K562 (cell line): ENCODE results near the gene TRIM45. TPM values are rescaled to one million over a fixed set of nuclear protein-coding genes. Genes with fewer than 3 reads are reported as not detected.

ENCODE experiments used
- ATAC-seq: fragments of 200-7000 bp; cut with Tn5 transposase; 3 replicates; pipeline ENCODE4 v1.9.1; 2020; ENCODE audit warnings: moderate library complexity
- BruUV-seq: library from RNA; stranded (reverse); fragments of 400-500 nt; replicated peaks from 2 replicates; lab custom pipeline; 2021; lab: Mats Ljungman, UMichigan
- CTCF ChIA-PET: fragments of 300-600 bp; formaldehyde crosslinking; extraction: SDS; loops from one replicate; lab custom pipeline; 2021; ENCODE audit warnings: low intra/inter-chr PET ratio; lab: Yijun Ruan, JAX
- POLR2A ChIA-PET: fragments of 300-600, 350-650 bp; sonication (Branson Sonifier 250); formaldehyde crosslinking; extraction: SDS; loops from one replicate; lab custom pipeline; 2021; ENCODE audit warnings: antibody characterized with exemption, inconsistent platforms; lab: Yijun Ruan, JAX
- DNase-seq, 4 experiments: peaks; one replicate each; pipeline versions ENCODE4 v3.0.0 to v3.0.0-alpha.2; 2011 to 2018; ENCODE audit warnings: low spot score in 3 of 4, mixed read lengths in 3 of 4; ENCODE audit errors: extremely low read depth in 1 of 4
- FAIRE-seq: peaks from 2 replicates; lab custom pipeline; 2011; peaks lifted over from hg19 to GRCh38; lab: Jason Lieb, UNC
- H2AFZ ChIP-seq: 2 replicates; pipeline ENCODE4 v1.6.0; 2011; ENCODE audit warnings: low read depth, low read length, control low read depth, inconsistent platforms
- H3K27ac ChIP-seq: fragments of 200-600 bp; 3 replicates; pipeline ENCODE4 v1.8.0; 2011; ENCODE audit warnings: low read depth, mild to moderate bottlenecking, control low read depth, inconsistent platforms, low read length, moderate library complexity, mixed read lengths; ENCODE audit errors: extremely low read depth
- H3K27me3 ChIP-seq, 2 experiments: fragments of 300-600 bp in 1 of 2; 2 replicates in 1 of 2; 3 replicates in 1 of 2; pipeline versions ENCODE4 v1.6.0 to v1.8.0; 2011; ENCODE audit warnings: inconsistent platforms in 2 of 2, low read length in 2 of 2, mild to moderate bottlenecking in 1 of 2, mixed read lengths in 1 of 2, moderate library complexity in 1 of 2; ENCODE audit not compliant: control insufficient read depth in 2 of 2, insufficient read depth in 2 of 2
- H3K36me3 ChIP-seq: fragments of 300-600 bp; 3 replicates; pipeline ENCODE4 v1.8.0; 2011; ENCODE audit warnings: mild to moderate bottlenecking, low read length, inconsistent platforms; ENCODE audit not compliant: control insufficient read depth, insufficient read depth
- H3K4me1 ChIP-seq, 2 experiments: fragments of 200-600 bp in 1 of 2; replicated peaks in 1 of 2; 2 replicates in 1 of 2; 3 replicates in 1 of 2; pipeline versions ENCODE4 v1.5.1 to v1.8.0; 2011; ENCODE audit warnings: inconsistent platforms in 2 of 2, low read length in 2 of 2, mild to moderate bottlenecking in 1 of 2, mixed read lengths in 1 of 2, moderate library complexity in 1 of 2; ENCODE audit not compliant: control insufficient read depth in 2 of 2, insufficient read depth in 2 of 2
- H3K4me2 ChIP-seq: 2 replicates; pipeline ENCODE4 v1.6.1; 2011; ENCODE audit warnings: low read length, control low read depth, inconsistent platforms, mixed read lengths; ENCODE audit not compliant: insufficient read depth
- H3K4me3 ChIP-seq: fragments of 200-600 bp; sonication (generic), shearing (Covaris generic); 2 replicates; pipeline ENCODE4 v1.5.1; 2016; ENCODE audit warnings: control low read depth, inconsistent platforms
- H3K79me2 ChIP-seq: fragments of 200-600 bp; 3 replicates; pipeline ENCODE4 v1.8.0; 2011; ENCODE audit warnings: low read length, inconsistent platforms; ENCODE audit not compliant: control insufficient read depth, insufficient read depth
- H3K9ac ChIP-seq, 2 experiments: 2 replicates each; pipeline versions ENCODE4 v1.6.0 to v1.6.1; 2011; ENCODE audit warnings: low read depth in 2 of 2, low read length in 2 of 2, control low read depth in 1 of 2, inconsistent platforms in 1 of 2, mild to moderate bottlenecking in 1 of 2, mixed read lengths in 1 of 2; ENCODE audit not compliant: insufficient read depth in 1 of 2
- H3K9me1 ChIP-seq: one replicate; pipeline ENCODE4 v1.6.0; 2011; ENCODE audit warnings: inconsistent platforms, mild to moderate bottlenecking, low read length, moderate library complexity; ENCODE audit not compliant: control insufficient read depth, insufficient read depth
- H3K9me3 ChIP-seq: replicated peaks from 2 replicates; pipeline ENCODE4 v1.5.1; 2011; ENCODE audit warnings: low read depth, low read length, inconsistent platforms; ENCODE audit not compliant: control insufficient read depth, insufficient read depth
- H4K20me1 ChIP-seq: replicated peaks from 2 replicates; pipeline ENCODE4 v1.6.1; 2011; ENCODE audit warnings: low read length, inconsistent platforms, mixed read lengths; ENCODE audit not compliant: control insufficient read depth, insufficient read depth
- CREB1 ChIP-seq, 2 experiments: sonication (generic) in 1 of 2; formaldehyde crosslinking in 1 of 2; IDR thresholded peaks; 2 replicates each; pipeline versions ENCODE4 v1.6.1 to v1.8.0; 2012 to 2022; ENCODE audit warnings: inconsistent platforms in 1 of 2, mild to moderate bottlenecking in 1 of 2, missing genetic modification reagents in 1 of 2, moderate library complexity in 1 of 2
- FUS ChIP-seq: fragments of 200-400 bp; formaldehyde crosslinking; optimal IDR thresholded peaks from 2 replicates; pipeline ENCODE3; 2017; ENCODE audit warnings: low read depth, low read length
- HIVEP1 ChIP-seq: fragments of 250-450 bp; sonication (Bioruptor Pico); IDR thresholded peaks from 2 replicates; pipeline ENCODE4 v1.4.0; 2020; ENCODE audit warnings: mild to moderate bottlenecking
- HMG20A ChIP-seq: fragments of 450-650 bp; formaldehyde crosslinking; conservative IDR thresholded peaks from 2 replicates; pipeline ENCODE4 v1.4.0; 2020; ENCODE audit warnings: mild to moderate bottlenecking, mixed read lengths
- LARP7 ChIP-seq: fragments of 450-650 bp; IDR thresholded peaks from 2 replicates; pipeline ENCODE4 v1.6.1; 2016
- MAZ ChIP-seq, 2 experiments: fragments of 450-650 bp in 1 of 2; sonication (generic) in 1 of 2; formaldehyde crosslinking; IDR thresholded peaks in 1 of 2; conservative IDR thresholded peaks in 1 of 2; 2 replicates each; pipeline versions ENCODE4 v1.4.0 to v1.5.0; 2020; ENCODE audit warnings: mild to moderate bottlenecking in 1 of 2, missing genetic modification reagents in 1 of 2
- NCOA1 ChIP-seq: fragments of 450-650 bp; IDR thresholded peaks from 2 replicates; pipeline ENCODE4 v1.6.1; 2016; ENCODE audit warnings: low read depth
- PHF21A ChIP-seq: fragments of 450-650 bp; IDR thresholded peaks from 2 replicates; pipeline ENCODE4 v1.6.1; 2017; ENCODE audit warnings: low read depth, borderline replicate concordance
- SOX6 ChIP-seq: fragments of 450-650 bp; IDR thresholded peaks from 2 replicates; pipeline ENCODE4 v1.6.1; 2014; ENCODE audit warnings: mild to moderate bottlenecking
- ZNF143 ChIP-seq: sonication (generic); formaldehyde crosslinking; IDR thresholded peaks from 2 replicates; pipeline ENCODE4 v1.9.0; 2022; ENCODE audit warnings: mild to moderate bottlenecking, missing genetic modification reagents
- ZNF212 ChIP-seq: fragments of 450-650 bp; formaldehyde crosslinking; IDR thresholded peaks from 2 replicates; pipeline ENCODE4 v1.4.0; 2020; ENCODE audit warnings: mild to moderate bottlenecking
- WGBS: fragments of 100-300 bp; shearing (Covaris generic); methylation state at CpG from one replicate; pipeline ENCODE4 v1.1.6; 2016; ENCODE audit warnings: low coverage, mixed read lengths; ENCODE audit not compliant: insufficient coverage; ENCODE audit errors: missing lambda C conversion rate; 5-methylcytosine and 5-hydroxymethylcytosine counted together
- in situ Hi-C: fragments of 300-500 bp; cut with MboI; formaldehyde crosslinking; loops from 4 replicates; pipeline ENCODE4 v1.15.0; 2018; ENCODE audit warnings: inconsistent platforms, mixed read lengths
- intact Hi-C: fragments of 100-400 bp; cut with micrococcal nuclease; formaldehyde crosslinking; loops from 2 replicates; pipeline ENCODE4 v1.14.2; 2022
- polyA plus RNA-seq, 8 experiments: library from polyadenylated mRNA; depleted of rRNA in 4 of 8; stranded (reverse) in 5 of 8; unstranded in 3 of 8; fragments of >200 nt; fragmentation: Nextera tagmentation in 2 of 8; fragmentation: Illumina TruSeq in 1 of 8; extraction: Ambion mirVana in 2 of 8; extraction: Trizol in 1 of 8; gene quantifications; 2 replicates each; pipeline versions ENCODE4 v1.2.1 to v1.2.3, GENCODE V29; 2011 to 2014; ENCODE audit warnings: inconsistent platforms in 1 of 8, missing spikeins in 1 of 8
- total RNA-seq, 7 experiments: library from RNA; depleted of rRNA in 6 of 7; stranded (reverse); fragments of >200 nt in 6 of 7; fragmentation: Illumina TruSeq in 2 of 7; extraction: Trizol in 2 of 7; gene quantifications; 2 replicates each; pipeline versions ENCODE4 v1.2.1 to v1.2.3, GENCODE V29; 2011 to 2021; ENCODE audit warnings: low replicate concordance in 1 of 7
- TF ChIP-seq, protein P1 (sequence below): fragments of 450-650 bp; IDR thresholded peaks from 2 replicates; pipeline ENCODE4 v1.6.1; 2016; ENCODE audit warnings: mild to moderate bottlenecking, moderate library complexity

Gene TRIM45
- total and polyA plus RNA-seq, 9 of the 15 experiments (the other 6 are each of a cell fraction or from before 2014, with no cell fraction given), result 1.9 to 6.2 (median 3.6) TPM

DNA sequence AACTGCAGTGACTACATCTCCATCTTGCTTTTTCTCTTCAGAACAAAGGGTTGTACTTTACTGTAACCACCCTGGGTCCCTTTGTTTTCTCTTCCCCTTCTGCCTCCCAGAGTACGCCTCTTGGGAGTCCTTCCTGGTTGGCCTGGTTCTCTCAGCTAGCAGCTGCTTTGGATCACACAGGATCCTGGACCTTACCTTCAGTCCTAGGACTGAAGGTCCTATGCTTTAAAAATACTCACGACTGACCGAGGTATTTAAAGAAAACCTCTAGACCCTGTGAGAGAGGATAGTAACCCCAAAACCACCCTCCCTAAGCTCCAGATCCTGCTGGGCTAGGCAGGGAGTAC lies 4.8 kb downstream of the TRIM45 start:
- in situ Hi-C loops, result no loop called here
- Histone ChIP-seq H3K79me2 (no peaks in the 10 kb centered on the region), H3K4me1 (peaks cover 9 to 17% of the 10 kb centered on the region in 2 experiments; a peak in 4 of 5 replicates), H4K20me1 (no peaks in the 10 kb centered on the region), H3K9me1 (no peaks in the 10 kb centered on the region), H2AFZ (peak overlapping the region; percentile 26; the same call in 1 of the 2 replicates), H3K9me3 (no peaks in the 10 kb centered on the region), H3K4me3 (no peak overlapping the region), H3K27ac (no peak overlapping the region), H3K27me3 (no peaks in the 10 kb centered on the region), H3K4me2 (peak overlapping the region; percentile 33; the same call in 1 of the 2 replicates), H3K36me3 (peaks cover 5% of the 10 kb centered on the region; the same call in 1 of the 3 replicates), H3K9ac (no peak overlapping the region)
- DNase-seq (no peak), FAIRE-seq (no peak), ATAC-seq (no peak)
- intact Hi-C loops, result no loop called here
- CTCF ChIA-PET, result interaction anchor here (0.7 kb wide), 1 partner anchor 11 kb away, joined by 3 read pairs; no protein-coding TSS in a partner anchor
- BruUV-seq, result no TSS peak
- WGBS, result 56% methylated on average over 3 of the region's 3 CpGs
- POLR2A ChIA-PET, result interaction anchor here (0.6 to 0.7 kb wide), 2 partner anchors 10 to 25 kb away, joined by 3 read pairs; no protein-coding TSS in a partner anchor
- TF ChIP-seq SOX6, result 0 out of 2 replicates have a peak, but pooled peaks have one; percentile 2
- no peak for TF ChIP-seq ZNF212
- no peak for TF ChIP-seq NCOA1
- TF ChIP-seq, protein P1, sequence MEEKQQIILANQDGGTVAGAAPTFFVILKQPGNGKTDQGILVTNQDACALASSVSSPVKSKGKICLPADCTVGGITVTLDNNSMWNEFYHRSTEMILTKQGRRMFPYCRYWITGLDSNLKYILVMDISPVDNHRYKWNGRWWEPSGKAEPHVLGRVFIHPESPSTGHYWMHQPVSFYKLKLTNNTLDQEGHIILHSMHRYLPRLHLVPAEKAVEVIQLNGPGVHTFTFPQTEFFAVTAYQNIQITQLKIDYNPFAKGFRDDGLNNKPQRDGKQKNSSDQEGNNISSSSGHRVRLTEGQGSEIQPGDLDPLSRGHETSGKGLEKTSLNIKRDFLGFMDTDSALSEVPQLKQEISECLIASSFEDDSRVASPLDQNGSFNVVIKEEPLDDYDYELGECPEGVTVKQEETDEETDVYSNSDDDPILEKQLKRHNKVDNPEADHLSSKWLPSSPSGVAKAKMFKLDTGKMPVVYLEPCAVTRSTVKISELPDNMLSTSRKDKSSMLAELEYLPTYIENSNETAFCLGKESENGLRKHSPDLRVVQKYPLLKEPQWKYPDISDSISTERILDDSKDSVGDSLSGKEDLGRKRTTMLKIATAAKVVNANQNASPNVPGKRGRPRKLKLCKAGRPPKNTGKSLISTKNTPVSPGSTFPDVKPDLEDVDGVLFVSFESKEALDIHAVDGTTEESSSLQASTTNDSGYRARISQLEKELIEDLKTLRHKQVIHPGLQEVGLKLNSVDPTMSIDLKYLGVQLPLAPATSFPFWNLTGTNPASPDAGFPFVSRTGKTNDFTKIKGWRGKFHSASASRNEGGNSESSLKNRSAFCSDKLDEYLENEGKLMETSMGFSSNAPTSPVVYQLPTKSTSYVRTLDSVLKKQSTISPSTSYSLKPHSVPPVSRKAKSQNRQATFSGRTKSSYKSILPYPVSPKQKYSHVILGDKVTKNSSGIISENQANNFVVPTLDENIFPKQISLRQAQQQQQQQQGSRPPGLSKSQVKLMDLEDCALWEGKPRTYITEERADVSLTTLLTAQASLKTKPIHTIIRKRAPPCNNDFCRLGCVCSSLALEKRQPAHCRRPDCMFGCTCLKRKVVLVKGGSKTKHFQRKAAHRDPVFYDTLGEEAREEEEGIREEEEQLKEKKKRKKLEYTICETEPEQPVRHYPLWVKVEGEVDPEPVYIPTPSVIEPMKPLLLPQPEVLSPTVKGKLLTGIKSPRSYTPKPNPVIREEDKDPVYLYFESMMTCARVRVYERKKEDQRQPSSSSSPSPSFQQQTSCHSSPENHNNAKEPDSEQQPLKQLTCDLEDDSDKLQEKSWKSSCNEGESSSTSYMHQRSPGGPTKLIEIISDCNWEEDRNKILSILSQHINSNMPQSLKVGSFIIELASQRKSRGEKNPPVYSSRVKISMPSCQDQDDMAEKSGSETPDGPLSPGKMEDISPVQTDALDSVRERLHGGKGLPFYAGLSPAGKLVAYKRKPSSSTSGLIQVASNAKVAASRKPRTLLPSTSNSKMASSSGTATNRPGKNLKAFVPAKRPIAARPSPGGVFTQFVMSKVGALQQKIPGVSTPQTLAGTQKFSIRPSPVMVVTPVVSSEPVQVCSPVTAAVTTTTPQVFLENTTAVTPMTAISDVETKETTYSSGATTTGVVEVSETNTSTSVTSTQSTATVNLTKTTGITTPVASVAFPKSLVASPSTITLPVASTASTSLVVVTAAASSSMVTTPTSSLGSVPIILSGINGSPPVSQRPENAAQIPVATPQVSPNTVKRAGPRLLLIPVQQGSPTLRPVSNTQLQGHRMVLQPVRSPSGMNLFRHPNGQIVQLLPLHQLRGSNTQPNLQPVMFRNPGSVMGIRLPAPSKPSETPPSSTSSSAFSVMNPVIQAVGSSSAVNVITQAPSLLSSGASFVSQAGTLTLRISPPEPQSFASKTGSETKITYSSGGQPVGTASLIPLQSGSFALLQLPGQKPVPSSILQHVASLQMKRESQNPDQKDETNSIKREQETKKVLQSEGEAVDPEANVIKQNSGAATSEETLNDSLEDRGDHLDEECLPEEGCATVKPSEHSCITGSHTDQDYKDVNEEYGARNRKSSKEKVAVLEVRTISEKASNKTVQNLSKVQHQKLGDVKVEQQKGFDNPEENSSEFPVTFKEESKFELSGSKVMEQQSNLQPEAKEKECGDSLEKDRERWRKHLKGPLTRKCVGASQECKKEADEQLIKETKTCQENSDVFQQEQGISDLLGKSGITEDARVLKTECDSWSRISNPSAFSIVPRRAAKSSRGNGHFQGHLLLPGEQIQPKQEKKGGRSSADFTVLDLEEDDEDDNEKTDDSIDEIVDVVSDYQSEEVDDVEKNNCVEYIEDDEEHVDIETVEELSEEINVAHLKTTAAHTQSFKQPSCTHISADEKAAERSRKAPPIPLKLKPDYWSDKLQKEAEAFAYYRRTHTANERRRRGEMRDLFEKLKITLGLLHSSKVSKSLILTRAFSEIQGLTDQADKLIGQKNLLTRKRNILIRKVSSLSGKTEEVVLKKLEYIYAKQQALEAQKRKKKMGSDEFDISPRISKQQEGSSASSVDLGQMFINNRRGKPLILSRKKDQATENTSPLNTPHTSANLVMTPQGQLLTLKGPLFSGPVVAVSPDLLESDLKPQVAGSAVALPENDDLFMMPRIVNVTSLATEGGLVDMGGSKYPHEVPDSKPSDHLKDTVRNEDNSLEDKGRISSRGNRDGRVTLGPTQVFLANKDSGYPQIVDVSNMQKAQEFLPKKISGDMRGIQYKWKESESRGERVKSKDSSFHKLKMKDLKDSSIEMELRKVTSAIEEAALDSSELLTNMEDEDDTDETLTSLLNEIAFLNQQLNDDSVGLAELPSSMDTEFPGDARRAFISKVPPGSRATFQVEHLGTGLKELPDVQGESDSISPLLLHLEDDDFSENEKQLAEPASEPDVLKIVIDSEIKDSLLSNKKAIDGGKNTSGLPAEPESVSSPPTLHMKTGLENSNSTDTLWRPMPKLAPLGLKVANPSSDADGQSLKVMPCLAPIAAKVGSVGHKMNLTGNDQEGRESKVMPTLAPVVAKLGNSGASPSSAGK, result no peak
- no peak for TF ChIP-seq FUS
- TF ChIP-seq HMG20A (CRISPR knock-in tag), result no peak
- no peak for TF ChIP-seq PHF21A
- no peak for TF ChIP-seq CREB1 (IDR thresholded peaks at IDR 0.05)
- TF ChIP-seq CREB1 (CRISPR knock-in tag; IDR thresholded peaks at IDR 0.05), result 0 out of 2 replicates have a peak, but pooled peaks have one; percentile 20
- TF ChIP-seq HIVEP1 (CRISPR knock-in tag), result no peak
- TF ChIP-seq ZNF143, result no peak
- no peak for TF ChIP-seq LARP7
- no peak for TF ChIP-seq MAZ (CRISPR knock-in tag; conservative IDR thresholded peaks at IDR 0.05 in 1 of 2, IDR thresholded peaks at IDR 0.05 in 1 of 2)
